A549 treated with DMSO at 1 μM for 4 hours (cell line): ENCODE data around the gene OXNAD1. TPM values are rescaled to one million over a fixed set of nuclear protein-coding genes. Genes with fewer than 3 reads are reported as not detected.

ENCODE experiments used
- total RNA-seq: library from RNA; stranded (reverse); fragments of 200-300 nt; extraction: Qiagen RNA extraction; gene quantifications from 5 replicates; pipeline ENCODE4 v1.2.3, GENCODE V29; 2022; ENCODE audit warnings: low read depth

OXNAD1 gene
- 5.6 to 10.1 TPM (median 9.8 TPM) in 5 replicates for total RNA-seq

GRCh38 chr3:16264708-16265454, at the start of gene OXNAD1, which contains the start of gene DPH3:
Gene OXNAD1 (plus strand): TSS chr3:16265212. CDS start chr3:16270953, 5,741 bp downstream.
Gene DPH3 (minus strand): TSS chr3:16264943. CDS start chr3:16264876, 67 bp downstream.

Other genes with a start within 250 kb of the OXNAD1 start
- gene GALNT15, start 90.5 kb upstream of the OXNAD1 start, total RNA-seq: 0.06 to 0.14 TPM (median 0.07 TPM) in 3 of 5 replicates, not detected in the others
- gene DPH3, start 269 bp upstream of the OXNAD1 start, total RNA-seq: 19.6 to 27.8 TPM (median 25.9 TPM) in 5 replicates
- 3.2 to 4.4 TPM (median 3.5 TPM) in 5 replicates for gene RFTN1, start 248.5 kb downstream of the OXNAD1 start, total RNA-seq